ENCODE results near the gene DENND2D. TPM values are rescaled to one million over a fixed set of nuclear protein-coding genes. Genes with fewer than 3 reads are reported as not detected.
A peak's percentile ranks its signal among the peaks of the same experiment; 100 is the strongest.

DENND2D gene
- 0.57 and 1.0 TPM in 2 replicates for total RNA-seq
- 0.08 TPM for polyA plus RNA-seq (2012)

- peak; percentile 45 for DNase-seq (ENCODE audit: low read depth)
Observed at GRCh38 chr1:111199881-111200801, at the start of gene DENND2D. Gene DENND2D (minus strand): TSS chr1:111200646. CDS start chr1:111200459, 187 bp downstream.

- DNase-seq (ENCODE audit: low read depth) = no peak
Observed at GRCh38 chr1:111249960-111250359, 49.5 kb upstream of the DENND2D start.

- DNase-seq (ENCODE audit: low read depth) = no peak
Observed at GRCh38 chr1:111247125-111247838, 46.8 kb upstream of the DENND2D start.

- peak; percentile 19 for DNase-seq (ENCODE audit: low read depth)
Observed at GRCh38 chr1:111242805-111243523, 42.5 kb upstream of the DENND2D start.

- DNase-seq (ENCODE audit: low read depth) = peak; percentile 32
Observed at GRCh38 chr1:111241797-111242196, 41.4 kb upstream of the DENND2D start.

GRCh38 chr1:111238056-111238795, 37.8 kb upstream of the DENND2D start:
- no peak for DNase-seq (ENCODE audit: low read depth)

- DNase-seq (ENCODE audit: low read depth) = no peak
Observed at GRCh38 chr1:111236806-111237205, 36.4 kb upstream of the DENND2D start.

GRCh38 chr1:111236379-111236778, 35.9 kb upstream of the DENND2D start:
- DNase-seq (ENCODE audit: low read depth) = no peak

- DNase-seq (ENCODE audit: low read depth) = no peak
Observed at GRCh38 chr1:111234866-111235265, 34.4 kb upstream of the DENND2D start.

- DNase-seq (ENCODE audit: low read depth) = no peak
Observed at GRCh38 chr1:111234258-111234657, 33.8 kb upstream of the DENND2D start.

- no peak for DNase-seq (ENCODE audit: low read depth)
Observed at GRCh38 chr1:111232134-111232533, 31.7 kb upstream of the DENND2D start.

- no peak for DNase-seq (ENCODE audit: low read depth)
Observed at GRCh38 chr1:111228748-111229126, 28.3 kb upstream of the DENND2D start.

GRCh38 chr1:111227851-111228747, 27.7 kb upstream of the DENND2D start:
- peak; percentile 90 for DNase-seq (ENCODE audit: low read depth)

GRCh38 chr1:111227434-111227833, 27.0 kb upstream of the DENND2D start, which contains the start of gene CHI3L2:
Gene CHI3L2 (plus strand): TSS chr1:111227713. CDS start chr1:111227730, 17 bp downstream.
- no peak for DNase-seq (ENCODE audit: low read depth)

GRCh38 chr1:111225717-111226400, 25.4 kb upstream of the DENND2D start:
- DNase-seq (ENCODE audit: low read depth) = no peak

GRCh38 chr1:111225091-111225490, 24.6 kb upstream of the DENND2D start:
- no peak for DNase-seq (ENCODE audit: low read depth)

GRCh38 chr1:111223126-111223685, 22.8 kb upstream of the DENND2D start:
- DNase-seq (ENCODE audit: low read depth) = no peak

- DNase-seq (ENCODE audit: low read depth) = peak; percentile 70
Observed at GRCh38 chr1:111222308-111223125, 22.1 kb upstream of the DENND2D start.
